Fibroblast of the conjunctiva (primary cell): Measurements from ENCODE around the gene IGF2BP3.
"Not testable (repeated sequence)": the region's sequence is repeated elsewhere in the genome, so short reads cannot be mapped to it uniquely, and the experiment has no call there.

Experiments used
- DNase-seq: peaks from one replicate; pipeline ENCODE4 v3.0.0-alpha.2; 2010; ENCODE audit warnings: low read depth

IGF2BP3 gene

DNA sequence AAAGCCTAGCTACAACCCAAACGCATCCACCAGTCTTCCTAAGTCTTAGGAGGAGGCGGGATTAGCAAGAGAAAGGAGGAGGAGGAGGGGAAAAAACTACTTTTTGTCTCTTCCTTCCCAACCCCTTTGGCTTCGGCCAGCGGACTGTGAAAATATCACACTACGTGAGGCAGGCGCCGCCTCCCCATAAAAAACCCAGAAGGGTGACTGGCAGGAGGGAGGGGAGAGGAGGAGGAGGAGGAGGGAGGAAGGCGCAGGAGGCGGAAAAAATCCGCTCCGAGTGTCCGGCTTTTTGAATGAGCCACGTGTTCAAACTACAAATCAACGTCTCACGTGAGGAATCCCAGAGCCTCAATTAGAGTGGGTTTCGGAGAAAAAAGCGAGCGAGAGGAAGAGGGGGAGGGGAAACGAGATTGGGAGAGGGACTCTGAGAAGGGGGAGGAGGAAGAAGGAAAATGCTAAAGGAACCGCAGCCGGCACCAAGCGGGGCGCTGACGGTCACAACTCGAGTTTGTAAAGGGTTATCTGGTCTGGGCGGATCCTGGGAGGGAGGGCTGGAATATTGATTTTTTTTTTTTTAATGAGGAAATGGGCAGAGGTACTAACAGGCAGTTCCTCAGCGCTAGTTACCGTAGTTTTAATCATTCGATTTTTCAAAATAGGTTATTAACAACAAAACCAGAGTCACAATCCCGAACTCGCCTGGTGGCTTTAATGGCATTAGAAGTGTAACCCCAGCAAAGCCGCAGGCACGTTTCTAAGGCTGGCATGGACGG lies at the start of gene IGF2BP3:
IGF2BP3 (minus strand) TSS at position 162 of the 776 bp plus-strand sequence. CDS start 381 bp downstream, outside the sequence.
- peak; percentile 96 for DNase-seq

GRCh38 chr7:23514755-23515154 lies 44.5 kb upstream of the IGF2BP3 start:
- no peak for DNase-seq

GRCh38 chr7:23513746-23514145 lies 43.5 kb upstream of the IGF2BP3 start:
- DNase-seq = not testable (repeated sequence)

GRCh38 chr7:23494009-23494408 lies 23.7 kb upstream of the IGF2BP3 start:
- DNase-seq = no peak

DNA sequence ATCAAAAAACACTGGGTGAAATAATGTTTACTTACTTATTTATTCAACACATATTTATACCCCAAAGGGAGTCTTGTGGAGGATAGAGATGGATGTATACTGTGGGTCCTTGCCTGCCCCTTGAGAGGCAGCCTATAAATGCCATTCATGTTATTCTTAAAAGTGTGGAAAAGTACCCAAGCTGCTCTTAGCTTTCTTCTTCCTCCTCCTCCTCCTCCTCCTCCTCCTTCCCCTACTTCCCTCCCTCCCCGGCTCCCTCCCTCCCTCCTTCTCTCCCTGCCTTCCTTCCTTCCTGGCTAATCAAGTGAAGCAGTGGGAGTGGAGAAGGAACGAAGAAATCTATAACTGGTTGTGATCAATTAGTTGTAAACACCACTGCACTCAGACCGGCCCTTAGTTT lies 21.2 kb upstream of the IGF2BP3 start:
- no peak for DNase-seq

- no peak for DNase-seq
These were observed 20.3 kb upstream of the IGF2BP3 start for GRCh38 chr7:23490357-23491135.

GRCh38 chr7:23488714-23489113 lies 18.4 kb upstream of the IGF2BP3 start:
- DNase-seq = not testable (repeated sequence)

GRCh38 chr7:23487670-23488069 lies 17.4 kb upstream of the IGF2BP3 start:
- DNase-seq = no peak

DNA sequence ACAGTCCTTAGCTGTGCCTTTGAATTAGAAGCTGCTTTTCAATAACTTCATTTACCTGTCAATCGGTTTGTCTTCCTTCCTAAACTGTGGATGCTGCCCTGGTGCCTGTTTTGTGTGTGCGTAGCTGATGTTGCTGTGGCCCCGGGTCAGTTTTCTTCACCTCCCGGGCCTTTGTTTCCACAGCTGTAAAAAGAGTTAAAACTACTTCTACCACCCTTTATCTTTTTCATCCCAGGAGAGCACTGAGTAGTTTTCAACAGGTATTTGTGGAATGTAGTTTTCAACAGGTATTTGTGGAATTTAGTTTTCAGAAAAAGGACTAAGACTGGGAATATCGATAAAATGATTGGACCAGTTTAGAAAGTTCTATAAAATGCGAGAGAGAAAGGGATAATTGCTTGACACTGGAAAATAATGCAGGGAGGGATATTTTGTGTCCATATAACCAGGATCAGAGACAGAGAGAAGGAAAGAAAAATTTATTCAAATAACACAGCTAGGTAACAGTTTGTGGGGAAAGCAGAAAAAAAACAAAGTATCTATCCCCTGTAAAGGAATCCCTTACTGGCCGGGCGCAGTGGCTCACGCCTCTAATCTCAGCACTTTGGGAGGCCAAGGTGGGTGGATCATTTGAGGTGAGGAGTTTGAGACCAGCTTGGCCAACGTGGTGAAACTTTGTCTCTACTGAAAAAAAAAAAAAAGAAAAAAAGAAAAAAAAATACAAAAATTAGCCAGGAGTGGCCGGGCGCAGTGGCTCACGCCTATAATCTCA lies 15.9 kb upstream of the IGF2BP3 start:
- DNase-seq = no peak

DNA sequence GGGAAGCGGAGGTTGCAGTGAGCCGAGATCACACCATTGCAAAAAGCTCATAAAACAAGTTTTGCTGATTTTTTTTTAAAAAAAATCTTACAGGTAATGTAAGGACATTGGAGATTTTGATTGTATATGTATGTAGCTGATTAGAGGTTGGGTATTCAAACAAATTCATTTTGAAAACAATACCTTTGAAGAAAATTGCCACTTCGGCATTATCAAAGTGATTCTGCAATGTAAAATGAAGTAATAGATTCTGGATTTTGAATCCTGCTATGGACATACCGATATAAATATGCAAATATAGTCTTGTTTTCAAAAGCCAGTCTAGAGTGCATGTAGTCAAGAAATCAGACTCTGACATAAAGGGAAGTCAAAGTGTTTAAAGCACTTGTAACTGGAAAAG lies 12.4 kb upstream of the IGF2BP3 start:
- DNase-seq = no peak

- no peak for DNase-seq
These were observed 7.9 kb upstream of the IGF2BP3 start for GRCh38 chr7:23477962-23478866.

DNA sequence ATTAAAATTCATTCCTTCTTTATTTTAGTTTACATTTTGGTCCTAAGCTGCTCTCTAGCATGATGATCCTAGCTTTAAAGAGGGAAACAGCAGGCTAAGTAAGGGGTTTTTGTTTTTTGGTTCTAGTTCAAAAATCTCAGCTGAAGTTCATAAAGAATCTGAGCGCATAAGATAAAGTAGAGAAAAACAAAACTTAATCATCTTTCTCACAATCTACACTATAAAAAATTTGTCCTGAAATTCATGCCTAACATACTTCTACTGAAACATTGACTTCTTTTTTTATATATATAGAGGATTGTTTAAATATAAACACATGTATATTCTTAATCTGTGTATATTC lies 6.8 kb upstream of the IGF2BP3 start:
- no peak for DNase-seq

GRCh38 chr7:23476286-23477156 lies 6.2 kb upstream of the IGF2BP3 start:
- no peak for DNase-seq

DNA sequence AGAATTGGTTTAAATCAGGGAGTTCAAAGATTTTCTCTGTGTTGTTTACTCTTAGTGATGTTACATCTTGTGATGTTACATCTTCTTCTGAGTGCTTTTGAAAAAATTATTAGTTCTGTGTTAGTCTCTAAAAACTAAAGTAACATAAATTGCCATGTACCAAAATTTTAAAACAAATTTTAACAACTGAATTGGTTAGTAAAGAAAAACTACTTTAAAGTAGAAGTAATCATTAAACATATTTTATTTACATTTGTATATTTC lies 5.2 kb upstream of the IGF2BP3 start:
- no peak for DNase-seq

GRCh38 chr7:23474829-23475575 lies 4.7 kb upstream of the IGF2BP3 start:
- no peak for DNase-seq

GRCh38 chr7:23474094-23474828 lies 4.0 kb upstream of the IGF2BP3 start:
- DNase-seq = peak; percentile 94

- no peak for DNase-seq
These were observed 3.5 kb upstream of the IGF2BP3 start for GRCh38 chr7:23473844-23474093.

- no peak for DNase-seq
These were observed 2.9 kb upstream of the IGF2BP3 start for GRCh38 chr7:23472956-23473843.

DNA sequence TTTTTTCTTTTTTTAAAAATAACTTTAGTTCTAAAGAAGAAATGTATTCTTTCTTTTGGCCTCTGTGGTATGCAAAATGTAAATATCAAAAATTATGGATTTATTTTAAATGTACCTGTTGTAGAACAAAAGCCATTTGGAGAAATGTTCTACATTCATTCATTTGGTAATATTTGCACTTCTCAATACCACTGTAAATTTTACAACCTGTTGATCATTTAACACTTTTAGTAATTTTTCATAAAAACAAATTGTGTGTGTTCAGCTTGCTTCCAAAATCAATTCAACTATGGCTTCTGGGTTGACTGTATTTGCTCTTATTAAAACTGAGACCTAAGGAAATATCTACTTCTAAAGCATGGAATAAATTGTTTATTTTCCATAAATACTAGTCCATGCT lies 2.3 kb upstream of the IGF2BP3 start:
- no peak for DNase-seq
